RCC 7860 (cell line): Measurements from ENCODE around the gene KCNJ18.
"Not testable (repeated sequence)": the region's sequence is repeated elsewhere in the genome, so short reads cannot be mapped to it uniquely, and the experiment has no call there.

Experiments used
- DNase-seq: peaks from one replicate; pipeline ENCODE4 v3.0.0-alpha.2; 2015; ENCODE audit warnings: low spot score
- FAIRE-seq: peaks from 2 replicates; lab custom pipeline; 2012; peaks lifted over from hg19 to GRCh38; lab: Jason Lieb, UNC

KCNJ18 gene

DNA sequence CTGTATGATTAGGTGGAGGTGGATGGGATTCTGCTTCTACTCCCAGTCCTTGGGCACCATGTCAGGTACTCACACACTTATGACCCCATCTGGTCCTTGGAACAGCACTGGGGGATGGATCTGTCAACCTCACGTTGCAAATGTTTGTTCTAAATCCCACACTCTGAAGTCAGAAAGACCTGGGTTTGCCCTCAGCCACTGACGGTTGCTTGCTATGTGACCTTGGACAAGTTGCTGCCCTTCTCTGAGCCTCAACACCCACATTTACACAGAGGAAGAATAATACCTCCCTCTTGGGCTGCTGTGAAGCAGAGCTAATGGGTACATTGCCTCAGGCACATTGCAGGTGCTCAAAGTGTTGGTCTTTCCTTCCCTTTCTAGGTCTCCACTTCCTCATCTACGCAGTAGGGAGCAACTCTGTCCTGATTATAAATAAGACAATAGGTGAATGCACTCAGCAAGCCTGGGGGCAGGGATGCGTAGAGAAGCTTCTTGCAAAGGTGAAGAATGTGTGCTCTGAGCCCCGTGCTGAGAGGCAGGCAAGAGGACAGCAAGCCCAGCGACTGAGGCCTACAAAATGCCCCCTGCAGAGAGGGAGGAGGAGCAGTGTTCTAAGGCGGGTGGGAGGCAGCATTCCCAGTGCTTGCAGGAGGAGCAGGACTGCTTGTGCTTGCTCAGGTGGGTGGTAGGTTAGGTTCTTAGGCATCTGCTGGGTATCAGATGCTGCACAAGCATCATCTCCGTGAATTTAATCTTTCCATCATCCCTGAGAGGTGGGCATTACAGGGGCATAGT lies 21.8 kb upstream of the KCNJ18 start:
- not testable (repeated sequence) for FAIRE-seq, DNase-seq

DNA sequence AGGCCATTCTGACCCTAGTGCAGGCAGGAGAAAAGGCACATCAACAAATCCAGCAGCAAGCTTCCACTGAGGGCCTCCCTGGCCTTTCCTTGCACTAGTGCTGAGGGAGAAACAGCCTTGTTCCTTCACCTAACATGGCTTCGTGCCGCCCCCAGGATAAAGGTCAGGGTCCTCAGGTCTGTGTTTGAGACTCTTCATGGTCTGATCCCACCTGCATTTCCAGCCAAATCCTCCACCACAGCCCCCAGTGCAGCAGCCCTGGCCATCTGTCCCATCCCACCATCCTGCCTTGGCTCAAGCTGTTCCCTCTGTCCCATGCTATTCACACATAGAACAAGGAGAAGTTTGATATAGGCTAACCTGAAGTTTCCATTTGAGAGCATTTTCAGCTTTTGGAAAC lies 20.9 kb upstream of the KCNJ18 start:
- FAIRE-seq, DNase-seq: not testable (repeated sequence)

DNA sequence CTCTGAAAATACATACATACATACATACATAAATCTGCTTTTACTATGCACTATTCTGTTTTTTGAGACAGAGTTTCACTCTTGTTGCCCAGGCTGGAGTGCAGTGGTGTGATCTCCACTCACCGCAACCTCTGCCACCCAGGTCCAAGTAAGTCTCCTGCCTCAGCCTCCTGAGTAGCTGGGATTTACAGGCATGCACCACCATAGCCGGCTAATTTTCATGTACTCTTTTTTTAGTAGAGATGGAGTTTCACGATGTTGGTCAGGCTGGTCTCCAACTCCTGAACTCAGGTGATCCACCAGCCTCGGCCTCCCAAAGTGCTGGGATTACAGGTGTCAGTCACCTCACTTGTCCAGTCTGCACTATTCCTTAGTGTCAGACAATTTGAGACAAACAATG lies 20.5 kb upstream of the KCNJ18 start:
- not testable (repeated sequence) for FAIRE-seq, DNase-seq

DNA sequence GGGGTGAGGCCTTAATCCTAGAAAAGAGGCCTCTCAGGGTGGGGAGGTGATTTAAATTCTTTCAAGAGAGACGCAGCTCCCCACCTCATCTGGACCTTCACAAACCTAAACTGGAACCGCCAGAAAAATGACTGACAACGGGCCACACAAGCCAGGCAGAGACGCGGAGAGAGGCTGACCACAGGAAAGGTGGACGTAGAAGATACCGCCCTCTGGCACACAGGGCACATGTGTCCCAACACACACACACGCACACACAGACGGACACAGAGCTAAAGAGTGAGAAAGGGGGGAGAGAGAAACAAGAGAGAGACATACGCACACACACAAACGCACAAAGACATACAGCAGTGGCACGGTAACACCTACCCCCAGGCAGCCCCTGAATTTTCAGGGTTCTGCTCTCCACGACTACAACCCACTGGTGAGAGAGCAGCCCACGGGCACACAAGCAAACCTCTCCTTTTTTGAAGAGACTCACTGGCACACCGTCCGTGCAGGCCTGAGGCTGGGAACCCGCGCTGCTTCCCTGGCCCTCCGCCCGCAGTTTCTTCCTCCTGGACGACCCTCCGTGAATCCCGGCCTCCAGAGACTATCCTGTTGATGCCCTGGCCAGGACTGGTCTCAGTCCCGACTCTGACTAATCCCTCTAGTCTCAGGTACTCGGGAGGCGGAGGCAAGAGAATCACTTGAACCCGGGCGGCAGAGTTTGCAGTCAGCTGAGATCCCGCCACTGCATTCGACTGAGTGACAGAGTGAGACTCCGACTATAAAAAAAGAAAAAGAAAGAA lies 18.7 kb upstream of the KCNJ18 start:
- FAIRE-seq, DNase-seq: not testable (repeated sequence)

- FAIRE-seq (no peak), DNase-seq (no peak)
Observed at GRCh38 chr17:21674242-21674731, 18.0 kb upstream of the KCNJ18 start.

GRCh38 chr17:21674891-21675738 lies 17.2 kb upstream of the KCNJ18 start:
- DNase-seq, FAIRE-seq: not testable (repeated sequence)

- not testable (repeated sequence) for FAIRE-seq, DNase-seq
Observed at GRCh38 chr17:21675739-21676130, 16.6 kb upstream of the KCNJ18 start.

DNA sequence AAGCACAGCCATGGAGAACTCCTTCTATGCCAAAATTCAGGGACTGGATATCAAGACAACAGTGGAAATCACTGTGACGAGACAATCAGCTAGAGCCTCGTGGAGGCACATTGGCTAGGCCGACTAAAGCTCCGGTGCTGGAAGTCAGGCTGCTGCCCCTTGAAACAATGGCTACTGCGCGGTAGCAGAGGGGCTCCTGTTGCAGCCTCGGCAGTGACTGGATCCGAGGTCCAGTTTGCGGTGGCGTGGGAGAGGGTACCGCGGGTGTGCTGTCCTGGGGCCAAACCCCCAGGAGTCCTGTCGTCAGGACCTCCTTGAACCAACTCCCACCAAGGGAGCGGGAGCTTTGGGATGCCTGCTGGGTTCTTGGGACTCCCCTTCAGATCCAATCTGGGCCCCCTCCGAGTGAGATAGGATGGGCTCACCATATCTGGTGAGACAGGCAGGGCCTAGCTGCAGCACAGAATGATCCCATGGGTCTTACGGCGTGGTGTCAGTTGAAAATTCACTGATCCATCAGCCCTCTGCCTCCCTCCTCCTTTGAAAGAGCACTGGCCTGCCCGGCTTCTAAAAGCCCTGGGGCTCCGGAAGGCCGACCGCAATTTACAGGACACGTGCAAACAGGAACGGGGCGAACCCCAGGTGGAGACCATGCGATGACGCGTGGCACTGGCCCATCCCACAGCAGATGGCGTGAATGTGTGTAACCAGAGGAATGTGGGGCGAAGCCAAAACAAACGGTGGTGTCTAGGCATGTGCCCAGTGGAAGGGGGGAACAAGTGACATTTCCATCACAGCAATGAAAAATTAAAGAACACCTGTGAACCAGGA lies 15.8 kb upstream of the KCNJ18 start:
- DNase-seq (no peak), FAIRE-seq (no peak)

GRCh38 chr17:21677126-21677910 lies 15.0 kb upstream of the KCNJ18 start:
- FAIRE-seq, result no peak

DNA sequence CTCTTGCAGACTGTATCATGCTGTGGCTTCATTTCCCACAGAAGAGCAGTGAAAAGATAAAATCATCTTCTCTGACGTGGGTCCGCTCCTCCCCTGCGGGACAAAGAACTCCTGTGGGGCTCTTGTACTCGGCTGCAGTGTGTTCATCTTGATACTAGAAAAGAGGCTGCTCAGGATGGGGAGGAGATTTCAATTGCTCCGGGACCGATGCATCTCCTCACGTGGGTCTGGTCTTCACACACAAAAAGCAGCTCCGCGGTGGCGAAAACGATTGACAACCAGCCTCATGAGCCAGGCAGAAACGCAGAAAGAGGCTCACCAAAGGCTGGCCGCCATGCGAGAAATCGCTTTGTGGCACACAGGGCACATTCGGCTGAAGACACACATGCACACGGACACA lies 14.4 kb upstream of the KCNJ18 start:
- DNase-seq, result no peak
- no peak for FAIRE-seq

More at GRCh38 chr17:21677126-21677910, 15.0 kb upstream of the KCNJ18 start:
- no peak for DNase-seq

GRCh38 chr17:21678393-21679081 lies 13.8 kb upstream of the KCNJ18 start:
- FAIRE-seq, result no peak
- no peak for DNase-seq

GRCh38 chr17:21679256-21680146 lies 12.8 kb upstream of the KCNJ18 start:
- FAIRE-seq (no peak), DNase-seq (no peak)

- DNase-seq, result no peak
Observed at GRCh38 chr17:21680366-21680765, 12.0 kb upstream of the KCNJ18 start.

GRCh38 chr17:21680850-21681351 lies 11.4 kb upstream of the KCNJ18 start:
- DNase-seq, FAIRE-seq: not testable (repeated sequence)

More at GRCh38 chr17:21680366-21680765, 12.0 kb upstream of the KCNJ18 start:
- FAIRE-seq, result no peak

GRCh38 chr17:21681576-21681975 lies 10.7 kb upstream of the KCNJ18 start:
- FAIRE-seq, result not testable (repeated sequence)

DNA sequence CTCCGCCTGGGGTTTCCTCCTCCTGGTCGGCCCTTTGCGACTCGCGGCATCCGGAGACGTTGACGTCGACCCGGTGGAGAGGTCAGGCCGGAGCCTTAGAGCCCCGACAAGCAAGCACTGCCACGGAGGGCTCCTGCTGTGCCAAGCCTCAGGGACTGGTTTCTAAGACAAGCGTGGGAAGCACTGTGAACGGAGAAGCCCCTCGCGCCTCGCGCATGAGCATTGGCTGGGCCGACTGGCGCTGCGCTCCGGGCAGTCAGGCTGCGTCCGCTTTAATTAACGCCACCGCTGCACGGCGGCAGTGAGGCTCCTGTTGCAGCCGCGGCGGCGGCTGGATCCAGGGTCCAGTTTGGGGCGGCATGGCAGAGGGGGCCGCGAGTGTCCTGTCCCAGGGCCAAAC lies 10.2 kb upstream of the KCNJ18 start:
- FAIRE-seq, DNase-seq: not testable (repeated sequence)

More at GRCh38 chr17:21681576-21681975, 10.7 kb upstream of the KCNJ18 start:
- not testable (repeated sequence) for DNase-seq

DNA sequence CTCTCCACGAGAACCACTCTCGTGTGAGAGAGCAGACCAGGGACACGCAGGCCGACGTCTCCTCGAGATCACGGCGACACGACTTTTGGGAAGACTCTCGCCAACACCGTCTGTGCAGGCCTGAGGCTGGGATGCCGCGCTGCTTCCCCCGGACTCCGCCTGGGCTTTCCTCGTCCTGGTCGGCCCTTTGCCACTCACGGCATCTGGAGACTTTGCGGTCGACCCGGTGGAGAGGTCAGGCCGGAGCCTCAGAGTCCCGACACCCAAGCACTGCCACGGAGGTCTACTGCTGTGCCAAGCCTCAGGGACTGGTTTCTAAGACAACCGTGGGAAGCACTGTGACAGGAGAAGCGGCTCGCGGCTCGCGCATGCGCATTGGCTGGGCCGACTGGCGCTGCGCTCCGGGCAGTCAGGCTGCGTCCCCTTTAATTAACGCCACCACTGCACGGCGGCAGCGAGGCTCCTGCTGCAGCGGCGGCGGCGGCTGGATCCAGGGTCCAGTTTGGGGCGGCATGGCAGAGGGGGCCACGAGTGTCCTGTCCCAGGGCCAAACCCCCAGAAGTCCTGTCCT lies 9.1 kb upstream of the KCNJ18 start:
- FAIRE-seq, DNase-seq: not testable (repeated sequence)
